Measurements from ENCODE around the gene SRPRA.

DNA sequence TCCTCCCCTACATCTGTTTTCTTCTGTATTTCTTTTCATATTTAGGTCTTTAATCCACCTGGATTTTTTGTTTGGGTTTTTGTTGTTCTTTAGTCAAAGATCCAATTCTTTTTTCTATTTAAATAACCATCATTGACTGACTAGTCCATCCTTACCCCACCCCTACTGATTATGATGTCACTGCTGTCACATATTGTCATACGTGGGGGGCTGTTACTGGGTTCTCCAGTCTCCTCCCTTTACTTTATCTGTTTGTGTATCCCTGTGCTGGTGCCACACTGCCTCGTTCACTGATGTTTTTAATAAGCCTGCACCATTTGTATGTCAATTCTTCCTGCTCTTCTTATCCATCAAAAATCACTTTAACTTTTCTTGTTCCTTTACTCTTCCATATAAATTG lies 28.3 kb upstream of the SRPRA start:
- TF ChIP-seq, protein P1, sequence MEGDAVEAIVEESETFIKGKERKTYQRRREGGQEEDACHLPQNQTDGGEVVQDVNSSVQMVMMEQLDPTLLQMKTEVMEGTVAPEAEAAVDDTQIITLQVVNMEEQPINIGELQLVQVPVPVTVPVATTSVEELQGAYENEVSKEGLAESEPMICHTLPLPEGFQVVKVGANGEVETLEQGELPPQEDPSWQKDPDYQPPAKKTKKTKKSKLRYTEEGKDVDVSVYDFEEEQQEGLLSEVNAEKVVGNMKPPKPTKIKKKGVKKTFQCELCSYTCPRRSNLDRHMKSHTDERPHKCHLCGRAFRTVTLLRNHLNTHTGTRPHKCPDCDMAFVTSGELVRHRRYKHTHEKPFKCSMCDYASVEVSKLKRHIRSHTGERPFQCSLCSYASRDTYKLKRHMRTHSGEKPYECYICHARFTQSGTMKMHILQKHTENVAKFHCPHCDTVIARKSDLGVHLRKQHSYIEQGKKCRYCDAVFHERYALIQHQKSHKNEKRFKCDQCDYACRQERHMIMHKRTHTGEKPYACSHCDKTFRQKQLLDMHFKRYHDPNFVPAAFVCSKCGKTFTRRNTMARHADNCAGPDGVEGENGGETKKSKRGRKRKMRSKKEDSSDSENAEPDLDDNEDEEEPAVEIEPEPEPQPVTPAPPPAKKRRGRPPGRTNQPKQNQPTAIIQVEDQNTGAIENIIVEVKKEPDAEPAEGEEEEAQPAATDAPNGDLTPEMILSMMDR (IDR thresholded peaks at IDR 0.05), result no peak
- no peak for TF ChIP-seq POLR2A (IDR thresholded peaks at IDR 0.05)
